Upper lobe of left lung (tissue), 4 donors: ENCODE results near the gene SOX21.

Experiments
- CTCF ChIP-seq, 6 experiments: fragments of 450-650 bp in 4 of 6; fragments of 200-600 bp in 2 of 6; sonication (generic) in 2 of 6; IDR thresholded peaks; one replicate each; pipeline ENCODE4 v1.5.1; 2016 to 2019; ENCODE audit warnings: antibody characterized with exemption in 6 of 6
- POLR2A ChIP-seq, 4 donors: fragments of 450-650 bp; IDR thresholded peaks; one replicate each; pipeline ENCODE4 v1.5.1; 2016 to 2017; ENCODE audit warnings: antibody characterized with exemption in 4 of 4, mild to moderate bottlenecking in 2 of 4

GRCh38 chr13:94739235-94739634, 26.9 kb upstream of the SOX21 start:
- no peak for TF ChIP-seq POLR2A (IDR thresholded peaks at IDR 0.05)
- no peak for TF ChIP-seq CTCF (IDR thresholded peaks at IDR 0.05)
